ENCODE results near the gene ANKRD13A.

DNA sequence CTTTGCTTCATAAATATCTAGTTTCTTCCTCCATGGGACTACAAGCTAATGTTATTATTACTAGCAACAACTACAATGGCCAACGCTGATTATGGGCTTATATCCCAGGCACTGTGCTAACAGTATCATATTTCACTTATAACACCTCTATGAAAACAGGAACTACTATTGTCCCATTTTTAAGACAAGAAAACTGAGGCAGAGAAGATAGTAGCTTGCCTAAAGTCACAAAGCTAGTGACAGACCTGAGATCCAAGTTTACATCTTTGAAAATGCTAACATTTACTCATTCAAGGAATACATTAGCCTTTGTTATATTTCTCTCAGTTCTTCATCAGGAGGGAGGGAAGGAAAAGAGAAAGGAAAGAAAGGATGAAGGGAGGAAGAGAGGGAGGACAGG, 35.9 kb upstream of the ANKRD13A start:
- TF ChIP-seq, protein P1, sequence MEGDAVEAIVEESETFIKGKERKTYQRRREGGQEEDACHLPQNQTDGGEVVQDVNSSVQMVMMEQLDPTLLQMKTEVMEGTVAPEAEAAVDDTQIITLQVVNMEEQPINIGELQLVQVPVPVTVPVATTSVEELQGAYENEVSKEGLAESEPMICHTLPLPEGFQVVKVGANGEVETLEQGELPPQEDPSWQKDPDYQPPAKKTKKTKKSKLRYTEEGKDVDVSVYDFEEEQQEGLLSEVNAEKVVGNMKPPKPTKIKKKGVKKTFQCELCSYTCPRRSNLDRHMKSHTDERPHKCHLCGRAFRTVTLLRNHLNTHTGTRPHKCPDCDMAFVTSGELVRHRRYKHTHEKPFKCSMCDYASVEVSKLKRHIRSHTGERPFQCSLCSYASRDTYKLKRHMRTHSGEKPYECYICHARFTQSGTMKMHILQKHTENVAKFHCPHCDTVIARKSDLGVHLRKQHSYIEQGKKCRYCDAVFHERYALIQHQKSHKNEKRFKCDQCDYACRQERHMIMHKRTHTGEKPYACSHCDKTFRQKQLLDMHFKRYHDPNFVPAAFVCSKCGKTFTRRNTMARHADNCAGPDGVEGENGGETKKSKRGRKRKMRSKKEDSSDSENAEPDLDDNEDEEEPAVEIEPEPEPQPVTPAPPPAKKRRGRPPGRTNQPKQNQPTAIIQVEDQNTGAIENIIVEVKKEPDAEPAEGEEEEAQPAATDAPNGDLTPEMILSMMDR (IDR thresholded peaks at IDR 0.05) = no peak
- TF ChIP-seq POLR2A (IDR thresholded peaks at IDR 0.05) = no peak

Measured in stomach (tissue), 4 donors.